T follicular helper cell (primary cell): ENCODE results near the gene SEH1L.
"Not testable (repeated sequence)": the region's sequence is repeated elsewhere in the genome, so short reads cannot be mapped to it uniquely, and the experiment has no call there.

Experiments used
- DNase-seq: peaks from one replicate; pipeline ENCODE4 v3.0.0-alpha.2; 2020; ENCODE audit warnings: low read depth

Gene SEH1L

DNA sequence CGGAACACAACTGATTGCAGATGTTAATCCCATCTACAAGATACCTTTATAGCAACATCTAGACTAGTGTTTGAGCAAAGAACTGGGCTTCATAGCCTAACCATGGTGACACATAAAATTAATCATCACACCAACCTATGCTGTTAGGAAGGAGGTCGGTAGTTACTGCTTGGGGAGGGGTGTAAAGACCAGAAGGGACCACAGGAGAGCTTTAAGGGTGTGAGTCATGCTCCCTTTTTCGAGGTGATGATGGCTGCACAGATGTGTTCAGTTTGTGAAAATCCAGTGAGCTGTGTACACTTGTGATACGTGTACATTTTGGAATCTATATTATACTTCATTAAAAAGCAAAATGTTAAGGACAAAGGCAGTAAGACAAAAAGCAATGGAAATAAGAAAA is 4.6 kb upstream of the SEH1L start:
- no peak for DNase-seq

- no peak for DNase-seq
Measured at GRCh38 chr18:12944709-12945108, 3.1 kb upstream of the SEH1L start.

DNA sequence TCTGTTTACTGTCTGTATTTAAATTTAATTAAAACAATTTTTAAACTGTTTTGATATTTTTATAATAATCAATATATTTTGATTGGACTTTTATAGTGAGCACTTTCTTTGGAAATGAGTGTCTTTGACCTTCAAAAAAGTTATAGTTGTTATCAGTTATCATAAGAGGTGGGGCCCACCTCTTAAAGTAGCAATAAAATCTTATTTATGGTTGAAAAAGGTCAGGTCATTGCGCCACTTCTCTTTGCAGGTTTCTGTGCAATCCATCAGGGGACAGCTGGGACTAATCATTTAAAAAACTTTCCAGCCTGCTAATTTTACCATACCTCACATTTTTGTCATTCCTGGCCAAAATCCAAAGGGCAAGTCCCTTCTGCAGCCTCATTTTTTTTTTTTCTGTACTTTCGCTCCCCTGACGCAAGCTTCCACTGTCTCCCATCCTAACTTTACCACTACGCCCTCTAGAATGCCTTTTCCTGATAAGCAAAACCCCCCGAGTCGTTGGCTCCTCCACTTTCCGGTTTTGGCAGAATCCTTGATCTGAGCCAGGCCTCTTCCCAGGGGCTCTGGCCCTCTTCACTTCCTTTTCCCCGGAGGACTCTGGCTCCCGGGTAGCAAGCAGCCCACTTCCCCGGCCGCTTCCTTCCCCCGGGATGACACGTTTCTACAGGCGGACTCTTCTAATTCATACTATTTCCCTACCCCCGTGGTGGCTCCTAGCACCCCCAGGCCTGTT is 1.1 kb upstream of the SEH1L start:
- DNase-seq = no peak

GRCh38 chr18:12948050-12948804 is 416 bp downstream of the SEH1L start:
- DNase-seq = peak; percentile 95

GRCh38 chr18:12958478-12958877 is 10.7 kb downstream of the SEH1L start:
- DNase-seq = no peak

DNA sequence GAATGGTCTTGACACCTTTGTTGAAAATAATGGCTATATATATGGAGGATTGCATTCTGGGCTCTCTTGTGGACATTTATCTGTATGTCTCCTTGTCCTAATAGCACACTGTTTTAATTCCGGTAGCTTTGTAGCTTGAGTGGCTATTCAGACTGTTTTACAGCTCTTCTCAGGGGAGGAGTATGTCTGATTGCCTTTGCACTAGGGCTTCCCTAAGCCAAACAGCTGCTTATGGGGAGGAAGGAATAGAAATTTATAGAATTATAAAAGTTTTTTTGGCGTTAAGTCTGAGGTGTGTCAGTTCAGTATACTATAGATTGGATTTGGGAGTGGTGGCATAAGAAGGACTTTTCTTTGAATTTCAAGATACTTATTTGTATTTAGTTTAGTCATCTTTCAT is 12.6 kb downstream of the SEH1L start:
- DNase-seq = no peak

GRCh38 chr18:12960853-12961397 is 13.1 kb downstream of the SEH1L start:
- no peak for DNase-seq

DNA sequence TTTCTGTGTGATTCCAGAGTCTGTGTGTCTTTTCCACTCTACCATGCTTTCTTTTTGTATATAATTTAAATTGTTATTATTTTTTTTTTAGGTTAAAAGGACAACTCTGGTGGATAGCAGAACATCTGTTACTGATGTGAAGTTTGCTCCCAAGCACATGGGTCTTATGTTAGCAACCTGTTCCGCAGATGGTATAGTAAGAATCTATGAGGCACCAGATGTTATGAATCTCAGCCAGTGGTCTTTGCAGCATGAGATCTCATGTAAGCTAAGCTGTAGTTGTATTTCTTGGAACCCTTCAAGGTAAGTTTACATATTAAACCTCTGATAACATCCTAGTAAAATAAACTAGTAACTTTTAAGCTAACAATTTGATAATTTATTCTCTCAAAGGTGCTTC is 15.3 kb downstream of the SEH1L start:
- no peak for DNase-seq

DNA sequence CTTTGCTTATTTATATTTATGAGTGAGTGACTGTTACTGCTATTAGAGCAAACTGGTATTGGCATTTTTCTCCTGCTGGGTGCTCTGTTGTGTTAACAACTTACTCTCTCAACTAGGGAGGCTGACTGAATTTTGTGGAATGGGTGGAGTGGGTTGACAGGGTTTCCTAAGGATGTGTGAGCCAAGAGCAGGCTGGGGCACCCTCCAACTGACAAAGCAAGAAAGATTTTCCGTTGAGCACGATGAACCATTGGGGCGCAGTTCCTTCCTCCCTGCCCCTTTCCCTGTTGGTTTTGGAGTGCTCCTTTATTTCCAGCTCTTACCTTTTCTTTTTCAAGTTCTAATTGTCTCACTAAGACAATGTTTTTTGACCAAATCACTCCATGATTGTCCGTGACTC is 20.3 kb downstream of the SEH1L start:
- DNase-seq = no peak

GRCh38 chr18:12968619-12969018 is 20.8 kb downstream of the SEH1L start:
- no peak for DNase-seq

GRCh38 chr18:12973562-12974213 is 25.9 kb downstream of the SEH1L start:
- DNase-seq = no peak

DNA sequence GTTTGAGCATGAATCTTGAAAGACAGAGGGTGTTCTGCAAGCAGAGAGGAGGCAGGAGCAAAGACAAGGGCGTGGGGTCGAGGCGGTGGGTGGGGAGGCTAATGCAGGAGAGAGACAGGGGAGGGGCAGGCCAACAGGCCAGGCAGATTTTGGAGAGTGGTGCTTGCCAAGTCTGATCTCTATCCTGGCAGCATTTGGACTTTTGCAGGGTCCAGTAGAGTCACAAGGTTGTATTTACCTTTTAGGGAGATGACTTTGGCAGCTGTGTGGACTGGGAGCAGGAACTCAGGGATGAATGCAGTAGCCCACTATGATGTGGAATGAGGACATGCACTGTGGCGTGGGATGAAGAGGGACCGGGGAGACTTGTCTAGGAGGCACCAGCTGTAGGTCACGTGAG is 27.7 kb downstream of the SEH1L start:
- DNase-seq = no peak

- DNase-seq = no peak
Measured at GRCh38 chr18:12976305-12976704, 28.5 kb downstream of the SEH1L start.

GRCh38 chr18:12980065-12980464 is 32.3 kb downstream of the SEH1L start:
- not testable (repeated sequence) for DNase-seq

DNA sequence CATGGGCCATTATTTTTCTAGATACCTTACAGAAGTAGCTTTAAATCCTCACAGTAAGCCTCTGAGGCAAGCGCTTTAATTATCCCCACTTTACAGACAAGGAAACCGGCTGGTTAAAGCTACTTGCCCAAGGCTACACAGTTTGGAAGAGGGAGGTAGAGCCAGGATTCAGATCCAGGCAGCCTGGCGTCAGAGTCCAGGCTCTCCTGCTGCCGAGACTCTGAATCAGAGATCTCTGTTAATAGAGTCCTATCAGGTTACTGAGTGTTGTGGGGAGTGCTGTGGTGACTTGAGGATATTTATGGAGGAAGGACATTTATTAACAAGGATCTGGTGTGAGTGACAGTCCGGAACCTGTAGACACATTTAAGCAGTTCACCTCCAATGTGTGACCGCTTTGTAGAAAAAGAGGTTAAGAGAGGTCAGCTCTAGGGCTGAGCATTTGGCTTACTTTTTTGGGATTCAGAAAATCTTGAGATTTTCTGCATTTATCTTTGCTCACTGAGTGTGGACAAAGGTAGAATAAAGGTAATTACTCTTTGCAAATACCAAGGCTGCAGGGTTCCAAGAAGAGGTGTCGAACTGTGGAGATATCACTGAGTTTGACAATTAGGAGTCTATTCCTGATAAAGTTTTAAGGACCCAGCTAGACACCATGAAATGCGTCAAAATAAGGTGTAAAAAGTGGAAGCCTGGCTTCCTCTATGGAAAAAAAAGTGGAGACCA is 41.7 kb downstream of the SEH1L start:
- no peak for DNase-seq

DNA sequence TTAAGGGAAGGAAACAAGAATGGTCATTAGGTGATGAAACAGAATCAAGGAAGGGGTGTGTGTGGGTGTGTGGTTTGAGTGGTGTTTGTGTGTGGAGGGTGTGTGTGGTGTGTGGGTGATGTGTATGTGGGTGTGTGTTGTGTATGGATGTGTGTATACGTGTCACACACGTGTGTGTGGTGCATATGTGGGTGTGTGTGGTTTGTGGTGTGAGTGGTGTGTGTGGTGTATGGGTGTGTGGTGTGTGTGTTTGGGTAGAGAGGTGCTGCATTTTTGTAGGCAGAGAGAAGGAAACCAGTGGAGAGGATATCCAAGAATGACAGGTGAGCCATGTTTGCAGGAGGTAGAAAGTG is 42.3 kb downstream of the SEH1L start:
- no peak for DNase-seq

DNA sequence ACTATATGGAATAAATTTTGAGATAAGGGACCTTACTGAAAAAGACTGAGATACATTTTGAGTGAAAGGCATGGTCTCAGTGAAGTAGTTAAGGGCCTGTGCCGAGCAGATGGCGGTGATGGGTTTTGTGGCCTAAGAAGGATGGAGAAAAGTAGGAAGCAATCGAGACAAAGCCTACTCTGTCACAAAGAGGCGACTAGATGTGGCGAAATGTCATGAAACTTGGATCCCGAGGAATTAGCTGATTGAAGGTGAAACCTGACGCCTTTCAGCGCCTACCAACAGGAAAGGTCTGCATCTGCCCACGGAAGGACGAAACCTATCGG is 42.8 kb downstream of the SEH1L start:
- no peak for DNase-seq

- DNase-seq = peak; percentile 96
Measured at GRCh38 chr18:12990967-12991820, 43.4 kb downstream of the SEH1L start, which contains the start of gene CEP192. CEP192 (plus strand) TSS chr18:12991362; CDS start chr18:12999425, 8,063 bp downstream.

GRCh38 chr18:12991821-12992179 is 44.0 kb downstream of the SEH1L start:
- no peak for DNase-seq

DNA sequence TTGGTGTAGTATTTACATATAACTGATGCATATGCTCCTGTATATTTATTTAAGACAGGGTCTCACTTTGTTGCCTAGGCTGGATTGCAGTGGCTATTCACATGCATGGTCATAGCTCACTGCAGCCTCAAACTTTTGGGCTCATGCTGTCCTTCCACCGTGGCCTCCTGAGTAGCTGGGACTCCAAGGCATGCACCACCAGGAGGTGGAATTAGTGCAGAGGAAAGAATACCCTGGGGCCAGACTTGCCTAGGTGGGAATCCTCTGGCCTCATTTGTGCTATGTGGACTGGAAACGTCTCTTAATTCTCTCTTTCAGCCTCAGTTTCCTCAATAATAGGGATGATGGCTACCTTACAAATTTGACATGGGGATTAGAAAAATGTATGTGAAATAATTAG is 45.6 kb downstream of the SEH1L start:
- no peak for DNase-seq

DNA sequence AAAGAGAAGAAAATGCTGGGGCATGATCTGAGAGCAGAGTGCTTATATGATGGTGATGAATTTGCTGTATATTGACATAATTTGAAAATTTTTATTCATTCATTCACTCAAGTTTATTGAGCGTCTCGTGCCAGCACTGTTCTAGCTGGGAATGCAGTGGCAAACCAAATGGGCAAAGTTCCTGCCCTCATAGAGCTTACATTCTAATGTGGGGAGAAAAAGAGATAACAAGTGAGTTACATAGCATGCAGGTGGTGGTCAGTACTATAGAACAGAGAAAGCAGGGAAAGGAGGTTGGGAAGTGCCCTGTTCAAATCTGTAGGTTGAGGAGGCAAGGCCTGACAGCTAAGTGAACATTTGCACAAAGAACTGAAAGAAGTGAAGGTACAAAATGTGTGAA is 47.6 kb downstream of the SEH1L start:
- DNase-seq = no peak
